Activated CD4-positive, alpha-beta memory T cell treated with anti-CD3 and anti-CD28 coated beads for 36 hours (primary cell): ENCODE measurements around the gene AK2. TPM values are rescaled to one million over a fixed set of nuclear protein-coding genes. Genes with fewer than 3 reads are reported as not detected.
A peak's percentile ranks its signal among the peaks of the same experiment; 100 is the strongest.
"Not testable (repeated sequence)": the region's sequence is repeated elsewhere in the genome, so short reads cannot be mapped to it uniquely, and the experiment has no call there.

Experiments used
- CTCF ChIA-PET: fragments of 350-600 bp; sonication (Branson Sonifier 250); formaldehyde crosslinking; loops from one replicate; lab custom pipeline; 2021; ENCODE audit warnings: antibody characterized with exemption, inconsistent platforms; lab: Charles Lee
- POLR2A ChIA-PET: fragments of 350-600 bp; sonication (Branson Sonifier 250); formaldehyde crosslinking; loops from one replicate; lab custom pipeline; 2021; ENCODE audit warnings: antibody characterized with exemption; lab: Charles Lee
- DNase-seq: peaks from one replicate; pipeline ENCODE4 v3.0.0-alpha.2; 2020
- H3K27ac Mint-ChIP-seq: one replicate; pipeline ENCODE4 v1.8.0; 2021; ENCODE audit warnings: mixed read lengths
- H3K27me3 Mint-ChIP-seq: one replicate; pipeline ENCODE4 v1.8.0; 2021; ENCODE audit warnings: mixed read lengths
- H3K36me3 Mint-ChIP-seq: one replicate; pipeline ENCODE4 v1.8.0; 2021; ENCODE audit warnings: mixed read lengths
- H3K4me1 Mint-ChIP-seq: one replicate; pipeline ENCODE4 v1.8.0; 2021; ENCODE audit warnings: low read depth, mixed read lengths
- H3K4me3 Mint-ChIP-seq: one replicate; pipeline ENCODE4 v1.8.0; 2021; ENCODE audit warnings: mild to moderate bottlenecking, mixed read lengths
- H3K9me3 Mint-ChIP-seq: one replicate; pipeline ENCODE4 v1.8.0; 2021; ENCODE audit warnings: mixed read lengths
- intact Hi-C: fragments of 100-400 bp; cut with micrococcal nuclease; formaldehyde crosslinking; loops from one replicate; pipeline ENCODE4 v1.15.1; 2023
- total RNA-seq, 2 experiments: library from RNA; stranded (reverse); gene quantifications; one replicate each; pipeline ENCODE4 v1.2.3, GENCODE V29; 2021

The AK2 gene
- total RNA-seq, 2 experiments from 2014 or later = 325 to 328 TPM

- Mint-ChIP-seq H3K9me3 (no peaks in the 10 kb centered on the region), H3K4me3 (no peak overlapping the region), H3K27ac (no peak overlapping the region), H3K4me1 (no peaks in the 10 kb centered on the region), H3K27me3 (peaks cover 4% of the 10 kb centered on the region), H3K36me3 (no peaks in the 10 kb centered on the region)
- ChIA-PET POLR2A (no interaction called here), CTCF (interaction anchor here (1.2 to 1.4 kb wide), 2 partner anchors 141 to 201 kb away, joined by 3 read pairs; no protein-coding TSS in a partner anchor)
- no peak for DNase-seq
- intact Hi-C loops = no loop called here
Measured at GRCh38 chr1:33072707-33073106, 36.0 kb upstream of the AK2 start.

GRCh38 chr1:33070628-33071027 is 33.9 kb upstream of the AK2 start:
- ChIA-PET CTCF (no interaction called here), POLR2A (no interaction called here)
- intact Hi-C loops = no loop called here
- Mint-ChIP-seq H3K4me3 (no peak overlapping the region), H3K27ac (no peak overlapping the region), H3K4me1 (no peaks in the 10 kb centered on the region), H3K9me3 (peaks cover 18% of the 10 kb centered on the region), H3K36me3 (peaks cover 4% of the 10 kb centered on the region), H3K27me3 (peaks cover 6% of the 10 kb centered on the region)
- no peak for DNase-seq

DNA sequence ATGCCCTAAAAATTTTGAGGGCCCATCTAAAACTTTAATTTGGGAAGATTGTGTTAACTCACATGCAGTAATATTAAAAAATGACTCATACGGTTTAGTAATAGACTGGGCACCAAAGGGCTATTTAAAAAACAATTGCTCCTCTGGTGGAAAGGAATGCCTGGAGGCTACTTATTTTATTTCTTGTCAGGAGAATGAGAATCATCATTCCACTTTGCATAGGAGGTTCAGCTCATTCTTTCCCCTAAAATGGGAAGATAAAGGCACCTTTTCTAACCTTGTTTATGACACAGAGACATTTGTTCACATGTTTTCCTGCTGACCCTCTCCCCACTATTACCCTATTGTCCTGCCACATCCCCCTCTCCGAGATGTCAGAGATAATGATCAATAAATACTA is 31.4 kb upstream of the AK2 start:
- POLR2A ChIA-PET, DNase-seq, H3K27ac Mint-ChIP-seq, CTCF ChIA-PET, H3K4me1 Mint-ChIP-seq, intact Hi-C loops, H3K4me3 Mint-ChIP-seq, H3K27me3 Mint-ChIP-seq: not testable (repeated sequence)
- peaks cover 19% of the 10 kb centered on the region for H3K36me3 Mint-ChIP-seq
- H3K9me3 Mint-ChIP-seq = peaks cover 42% of the 10 kb centered on the region

- intact Hi-C loops, DNase-seq, CTCF ChIA-PET, H3K27me3 Mint-ChIP-seq, POLR2A ChIA-PET, H3K4me1 Mint-ChIP-seq, H3K27ac Mint-ChIP-seq, H3K4me3 Mint-ChIP-seq: not testable (repeated sequence)
- peaks cover 56% of the 10 kb centered on the region for H3K9me3 Mint-ChIP-seq
- H3K36me3 Mint-ChIP-seq = peaks cover 22% of the 10 kb centered on the region
Measured at GRCh38 chr1:33066477-33066876, 29.8 kb upstream of the AK2 start.

- no peaks in the 10 kb centered on the region for H3K4me1 Mint-ChIP-seq
- no peak overlapping the region for H3K4me3 Mint-ChIP-seq
- peaks cover 22% of the 10 kb centered on the region for H3K36me3 Mint-ChIP-seq
- POLR2A ChIA-PET = no interaction called here
- CTCF ChIA-PET = interaction anchor here (0.9 kb wide), 1 partner anchor 10 kb away, joined by 5 read pairs; no protein-coding TSS in a partner anchor
- peaks cover 6% of the 10 kb centered on the region for H3K27me3 Mint-ChIP-seq
- H3K9me3 Mint-ChIP-seq = peaks cover 61% of the 10 kb centered on the region
- intact Hi-C loops = no loop called here
- DNase-seq = no peak
- no peak overlapping the region for H3K27ac Mint-ChIP-seq
Measured at GRCh38 chr1:33065301-33065700, 28.6 kb upstream of the AK2 start.

DNA sequence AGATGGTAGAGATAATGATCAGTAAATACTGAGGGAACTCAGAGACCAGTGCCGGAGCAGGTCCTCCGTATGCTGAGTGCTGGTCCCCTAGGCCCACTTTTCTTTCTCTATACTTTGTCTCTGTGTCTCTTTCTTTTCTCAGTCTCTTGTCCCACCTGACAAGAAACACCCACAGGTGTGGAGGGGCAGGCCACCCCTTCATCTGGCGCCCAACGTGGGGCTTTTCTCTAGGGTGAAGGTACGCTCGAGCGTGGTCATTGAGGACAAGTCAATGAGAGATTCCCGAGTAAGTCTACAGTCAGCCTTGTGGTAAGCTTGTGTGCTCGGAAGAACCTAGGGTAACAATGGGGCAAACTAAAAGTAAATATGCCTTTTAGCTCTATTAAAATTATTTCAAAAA is 27.6 kb upstream of the AK2 start:
- H3K4me1 Mint-ChIP-seq, intact Hi-C loops, H3K27me3 Mint-ChIP-seq, DNase-seq, CTCF ChIA-PET, H3K4me3 Mint-ChIP-seq, H3K27ac Mint-ChIP-seq, POLR2A ChIA-PET: not testable (repeated sequence)
- peaks cover 61% of the 10 kb centered on the region for H3K9me3 Mint-ChIP-seq
- H3K36me3 Mint-ChIP-seq = peaks cover 22% of the 10 kb centered on the region

GRCh38 chr1:33061834-33062233 is 25.2 kb upstream of the AK2 start:
- POLR2A ChIA-PET = no interaction called here
- CTCF ChIA-PET = interaction anchor here (1.7 kb wide), 1 partner anchor 128 kb away, joined by 6 read pairs; no protein-coding TSS in a partner anchor
- peaks cover 3% of the 10 kb centered on the region for H3K27me3 Mint-ChIP-seq

GRCh38 chr1:33060579-33061083 is 23.9 kb upstream of the AK2 start:
- peaks cover 43% of the 10 kb centered on the region for H3K9me3 Mint-ChIP-seq
- DNase-seq = no peak
- intact Hi-C loops = no loop called here
- H3K27ac Mint-ChIP-seq = no peak overlapping the region
- H3K27me3 Mint-ChIP-seq = peaks cover 3% of the 10 kb centered on the region
- ChIA-PET CTCF (interaction anchor here (0.7 to 1.7 kb wide), 3 partner anchors 80 to 168 kb away, joined by 3 to 6 read pairs (median 3); no protein-coding TSS in a partner anchor), POLR2A (interaction anchor here (0.6 kb wide), 1 partner anchor 1862 kb away, joined by 3 read pairs; no protein-coding TSS in a partner anchor)
- no peak overlapping the region for H3K4me3 Mint-ChIP-seq
- H3K36me3 Mint-ChIP-seq = peaks cover 18% of the 10 kb centered on the region
- H3K4me1 Mint-ChIP-seq = peaks cover under 1% of the 10 kb centered on the region

More at GRCh38 chr1:33061834-33062233, 25.2 kb upstream of the AK2 start:
- Mint-ChIP-seq H3K9me3 (peaks cover 54% of the 10 kb centered on the region), H3K4me1 (no peaks in the 10 kb centered on the region), H3K4me3 (no peak overlapping the region), H3K36me3 (peaks cover 21% of the 10 kb centered on the region), H3K27ac (no peak overlapping the region)
- intact Hi-C loops = no loop called here
- DNase-seq = no peak

DNA sequence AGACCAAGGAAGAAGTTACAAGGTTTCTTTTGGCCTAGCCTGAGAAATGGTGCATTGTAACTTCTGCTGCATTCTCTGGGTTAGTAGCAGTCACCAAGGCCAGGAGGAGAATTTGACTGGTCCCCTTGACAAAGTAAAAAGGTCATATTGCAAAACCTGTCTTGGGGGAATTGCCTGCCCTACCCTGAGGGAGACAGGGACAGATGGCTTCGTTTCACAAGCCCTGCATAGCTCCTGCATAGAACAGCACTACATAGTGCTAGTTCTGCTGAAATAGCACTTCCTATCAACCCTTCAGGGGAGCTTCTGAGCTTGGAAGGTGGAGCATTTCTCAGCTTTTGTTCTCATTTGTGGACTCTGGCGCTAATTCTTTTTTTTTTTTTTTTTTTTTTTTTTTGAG is 20.4 kb upstream of the AK2 start:
- Mint-ChIP-seq H3K27me3 (peaks cover 3% of the 10 kb centered on the region), H3K36me3 (peaks cover 2% of the 10 kb centered on the region), H3K27ac (no peak overlapping the region), H3K9me3 (peaks cover 11% of the 10 kb centered on the region), H3K4me1 (peaks cover 3% of the 10 kb centered on the region), H3K4me3 (no peak overlapping the region)
- ChIA-PET CTCF (interaction anchor here (0.6 to 6.6 kb wide), 15 partner anchors 15 to 181 kb away, joined by 3 to 133 read pairs (median 5); partner anchors contain the start of genes AZIN2 and RNF19B), POLR2A (no interaction called here)
- DNase-seq = no peak
- intact Hi-C loops = no loop called here

- H3K36me3 Mint-ChIP-seq = no peaks in the 10 kb centered on the region
- H3K4me1 Mint-ChIP-seq = peaks cover 3% of the 10 kb centered on the region
- H3K27me3 Mint-ChIP-seq = peaks cover 3% of the 10 kb centered on the region
- intact Hi-C loops = no loop called here
- H3K9me3 Mint-ChIP-seq = peaks cover 4% of the 10 kb centered on the region
- no peak overlapping the region for H3K27ac Mint-ChIP-seq
- no peak for DNase-seq
- ChIA-PET CTCF (interaction anchor here (1.0 to 6.6 kb wide), 19 partner anchors 9 to 180 kb away, joined by 3 to 133 read pairs (median 6); partner anchors contain the start of genes AZIN2 and RNF19B), POLR2A (interaction anchor here (0.6 kb wide), 1 partner anchor 115 kb away, joined by 3 read pairs; no protein-coding TSS in a partner anchor)
- H3K4me3 Mint-ChIP-seq = no peak overlapping the region
Measured at GRCh38 chr1:33056426-33056825, 19.7 kb upstream of the AK2 start.

DNA sequence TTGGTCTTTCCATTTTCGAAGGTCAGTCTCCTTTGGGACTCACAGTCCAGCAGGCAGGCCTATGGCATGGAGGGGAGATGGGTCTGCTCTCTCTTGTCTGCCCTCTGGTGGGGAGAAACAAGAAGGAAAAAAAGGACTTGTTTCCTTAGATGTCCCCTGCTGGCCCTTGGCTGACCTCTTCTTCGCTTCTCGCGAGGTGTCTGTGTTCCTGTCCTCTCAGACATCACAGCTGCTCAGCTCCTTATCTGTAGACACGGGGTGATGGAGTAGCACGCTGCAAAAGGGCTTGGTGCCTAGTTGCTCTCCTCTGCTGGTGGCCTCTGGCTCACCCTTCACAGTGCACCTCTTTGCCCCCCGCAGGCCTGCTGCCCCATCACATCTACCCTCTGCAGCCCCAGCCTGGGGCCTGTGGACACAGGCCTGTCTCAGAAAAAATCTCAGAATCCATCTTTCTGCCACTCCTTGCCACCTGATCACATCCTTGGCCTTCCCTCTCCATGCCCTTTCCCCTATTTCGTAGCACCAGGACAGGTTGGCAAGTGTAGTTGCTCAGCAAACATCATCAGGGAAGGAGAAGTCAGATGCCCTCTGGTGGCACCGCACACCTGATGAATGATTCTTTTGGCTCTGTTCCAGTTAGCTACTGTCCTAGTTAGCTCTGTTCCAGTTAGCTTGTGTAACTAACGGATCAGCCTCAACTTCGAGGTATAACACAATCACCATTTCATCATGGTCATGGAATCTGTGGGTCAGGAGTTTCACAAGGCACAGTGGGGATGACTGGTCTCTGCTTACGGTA is 18.7 kb upstream of the AK2 start:
- CTCF ChIA-PET = interaction anchor here (0.6 to 6.6 kb wide), 37 partner anchors 8 to 416 kb away, joined by 3 to 133 read pairs (median 6); partner anchors contain the start of gene RNF19B
- Mint-ChIP-seq H3K36me3 (no peaks in the 10 kb centered on the region), H3K4me3 (no peak overlapping the region), H3K9me3 (no peaks in the 10 kb centered on the region), H3K4me1 (peaks cover 3% of the 10 kb centered on the region), H3K27me3 (peaks cover 5% of the 10 kb centered on the region), H3K27ac (no peak overlapping the region)
- POLR2A ChIA-PET = interaction anchor here (1.0 kb wide), 1 partner anchor 120 kb away, joined by 3 read pairs; no protein-coding TSS in a partner anchor
- intact Hi-C loops = loop anchor here (1.0 kb wide), 2 partner anchors 30 to 122 kb away; no protein-coding TSS in a partner anchor
- peak; percentile 49 for DNase-seq
